Inflammatory macrophage (primary cell): ENCODE measurements around the gene PAX1.

Experiments used
- DNase-seq, 2 donors: peaks; one replicate each; pipeline ENCODE4 v3.0.0-alpha.2; 2020 to 2022

PAX1 gene

DNA sequence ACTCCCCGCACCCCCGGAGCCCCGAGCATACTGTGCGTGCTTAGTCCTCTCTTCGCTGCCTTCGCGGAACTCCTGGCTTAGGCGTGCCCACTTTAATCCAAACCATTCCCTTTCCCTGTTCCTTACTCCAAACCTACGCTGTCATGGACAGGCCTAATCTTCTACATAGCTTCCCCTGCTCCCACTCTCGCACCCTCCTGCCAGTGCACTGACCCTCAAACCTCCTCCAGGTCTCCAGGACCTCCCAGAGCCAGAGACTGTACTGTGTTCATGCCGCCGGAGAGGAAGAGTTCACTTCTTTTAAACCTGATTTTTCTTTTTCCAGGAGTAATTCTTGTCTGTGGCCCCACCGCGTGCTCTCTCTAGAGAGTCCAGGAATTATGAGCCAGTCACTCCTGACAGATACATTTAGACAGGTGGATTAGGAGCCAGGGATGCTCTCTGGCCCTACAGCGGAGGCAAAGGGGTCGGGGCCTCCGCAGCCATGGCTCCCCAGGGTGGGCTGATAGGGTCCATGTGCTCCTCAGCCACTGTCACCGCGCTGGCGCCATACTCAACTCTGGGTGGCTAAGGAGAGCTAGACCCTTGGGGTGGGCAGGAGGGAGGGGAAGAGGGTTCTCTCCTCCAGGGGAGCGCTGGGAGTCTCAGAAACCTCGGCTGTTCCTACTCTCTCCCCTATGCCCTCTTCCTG, 1.6 kb upstream of the PAX1 start:
- DNase-seq: no peak

GRCh38 chr20:21704408-21705385, 767 bp upstream of the PAX1 start:
- no peak for DNase-seq

GRCh38 chr20:21706261-21707195, 1.1 kb downstream of the PAX1 start:
- no peak for DNase-seq

- DNase-seq: no peak
Measured at GRCh38 chr20:21707267-21707666, 1.8 kb downstream of the PAX1 start.

GRCh38 chr20:21707999-21708737, 2.7 kb downstream of the PAX1 start:
- no peak for DNase-seq

DNA sequence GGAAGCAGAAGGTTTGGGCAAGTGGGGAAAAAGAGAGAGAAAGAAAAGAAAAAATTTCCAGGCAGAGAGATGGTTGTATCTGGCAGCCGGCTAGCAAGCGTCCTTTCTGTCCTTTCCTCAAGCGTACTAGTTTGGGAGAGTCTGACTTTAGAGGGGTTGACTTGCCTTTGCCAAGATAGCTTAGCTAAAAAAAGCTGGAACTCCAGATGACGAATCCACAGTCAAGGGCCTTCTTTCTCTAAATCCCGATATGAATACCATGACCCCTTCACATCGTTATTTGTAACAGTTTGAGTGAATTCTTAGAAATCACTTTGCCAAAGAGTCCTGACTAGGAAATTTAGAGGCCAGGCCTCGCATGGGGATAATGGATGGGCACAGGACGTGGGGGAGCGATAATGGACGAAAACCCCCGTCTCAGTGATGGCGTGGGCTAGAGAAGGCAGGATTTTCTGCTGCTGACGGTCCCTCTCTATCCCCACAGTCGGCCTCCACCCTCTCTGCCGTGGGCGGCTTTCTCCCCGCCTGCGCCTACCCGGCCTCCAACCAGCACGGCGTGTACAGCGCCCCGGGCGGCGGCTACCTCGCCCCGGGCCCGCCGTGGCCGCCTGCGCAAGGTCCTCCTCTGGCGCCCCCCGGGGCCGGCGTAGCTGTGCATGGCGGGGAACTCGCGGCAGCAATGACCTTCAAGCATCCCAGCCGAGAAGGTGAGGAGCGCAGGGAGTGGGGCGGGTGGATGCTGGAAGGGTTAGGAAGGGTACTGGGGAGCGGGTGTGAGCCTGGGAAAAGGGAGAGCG, 3.5 kb downstream of the PAX1 start:
- DNase-seq: no peak

DNA sequence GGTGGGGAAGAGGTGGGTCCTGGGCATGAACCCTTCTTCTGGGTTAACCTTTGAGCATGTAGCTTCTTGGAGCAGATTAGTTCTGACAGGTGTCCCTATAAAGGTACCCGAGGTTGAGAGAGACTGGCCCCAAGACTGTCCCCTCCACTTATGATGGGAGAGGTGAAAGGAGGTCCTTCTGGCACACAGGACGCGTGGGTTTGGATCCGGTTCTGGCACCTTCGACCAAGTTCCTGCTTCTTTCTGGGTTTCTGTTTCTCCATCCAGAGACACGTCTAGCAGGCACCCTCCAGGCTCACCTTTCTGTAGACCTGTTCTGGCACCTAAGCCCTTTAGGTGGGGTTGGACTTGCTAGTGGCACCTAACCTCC, 4.1 kb downstream of the PAX1 start:
- no peak for DNase-seq

GRCh38 chr20:21710341-21710740, 4.9 kb downstream of the PAX1 start:
- no peak for DNase-seq

GRCh38 chr20:21710863-21711431, 5.5 kb downstream of the PAX1 start:
- no peak for DNase-seq

- DNase-seq: no peak
Measured at GRCh38 chr20:21712443-21713059, 7.1 kb downstream of the PAX1 start.

- DNase-seq: no peak
Measured at GRCh38 chr20:21713470-21713869, 8.0 kb downstream of the PAX1 start.

- no peak for DNase-seq
Measured at GRCh38 chr20:21713901-21714296, 8.4 kb downstream of the PAX1 start.

GRCh38 chr20:21714297-21715192, 9.1 kb downstream of the PAX1 start:
- DNase-seq: no peak

GRCh38 chr20:21715193-21715881, 9.9 kb downstream of the PAX1 start:
- DNase-seq: no peak

GRCh38 chr20:21719592-21720214, 14.2 kb downstream of the PAX1 start:
- DNase-seq: peak; percentile 31 to 47

- no peak for DNase-seq
Measured at GRCh38 chr20:21725892-21726291, 20.4 kb downstream of the PAX1 start.

- DNase-seq: no peak
Measured at GRCh38 chr20:21729316-21729715, 23.9 kb downstream of the PAX1 start.

DNA sequence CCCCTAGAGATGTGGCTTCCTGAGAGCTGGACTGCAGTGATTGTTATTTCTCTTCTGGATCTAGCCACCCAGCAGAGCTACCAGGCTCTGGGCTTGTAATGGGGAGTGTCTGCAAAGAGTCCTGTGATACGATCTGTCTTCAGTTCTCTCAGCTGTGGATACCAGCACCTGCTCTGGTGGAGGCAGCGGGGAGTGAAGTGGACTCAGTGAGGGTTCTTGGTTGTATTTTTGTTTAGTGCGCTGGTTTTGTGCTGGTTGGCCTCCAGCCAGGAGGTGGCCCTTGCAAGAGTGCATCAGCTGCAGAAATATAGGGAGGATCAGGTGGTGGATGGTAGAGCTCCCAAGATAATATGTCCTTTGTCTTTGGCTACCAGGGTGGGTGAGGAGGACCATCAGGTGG, 33.7 kb downstream of the PAX1 start:
- no peak for DNase-seq
